CD14-positive monocyte (primary cell): ENCODE results near the gene PDE6B. TPM values are rescaled to one million over a fixed set of nuclear protein-coding genes. Genes with fewer than 3 reads are reported as not detected.
A peak's percentile ranks its signal among the peaks of the same experiment; 100 is the strongest.
"Not testable (repeated sequence)": the region's sequence is repeated elsewhere in the genome, so short reads cannot be mapped to it uniquely, and the experiment has no call there.

Experiments
- DNase-seq, 3 donors: peaks; one replicate each; pipeline ENCODE4 v3.0.0-alpha.2; 2011 to 2022
- H2AFZ ChIP-seq: 2 replicates; pipeline ENCODE4 v1.6.0; 2012; ENCODE audit warnings: mild to moderate bottlenecking, low read depth, low read length, inconsistent platforms; ENCODE audit not compliant: insufficient read depth, poor library complexity, severe bottlenecking
- H3K27ac ChIP-seq, 2 donors: 1 replicate in 1 of 2; 2 replicates in 1 of 2; pipeline ENCODE4 v1.5.1; 2012 to 2013; ENCODE audit warnings: low read length in 2 of 2, control low read depth in 1 of 2, inconsistent platforms in 1 of 2, low read depth in 1 of 2, mild to moderate bottlenecking in 1 of 2
- H3K27me3 ChIP-seq, 2 donors: one replicate each; pipeline versions ENCODE4 v1.6.0 to v1.6.1; 2011 to 2013; ENCODE audit warnings: low read length in 2 of 2; ENCODE audit not compliant: control insufficient read depth in 2 of 2, insufficient read depth in 2 of 2
- H3K36me3 ChIP-seq, 2 donors: replicated peaks in 1 of 2; 1 replicate in 1 of 2; 2 replicates in 1 of 2; pipeline versions ENCODE4 v1.5.1 to v1.6.1; 2012 to 2013; ENCODE audit warnings: low read length in 2 of 2, control low read depth in 1 of 2, inconsistent platforms in 1 of 2, mild to moderate bottlenecking in 1 of 2; ENCODE audit not compliant: insufficient read depth in 2 of 2, control insufficient read depth in 1 of 2
- H3K4me1 ChIP-seq, 2 donors: 1 replicate in 1 of 2; 2 replicates in 1 of 2; pipeline versions ENCODE4 v1.5.1 to v1.6.1; 2012 to 2013; ENCODE audit warnings: low read length in 2 of 2, control low read depth in 1 of 2, inconsistent platforms in 1 of 2, mild to moderate bottlenecking in 1 of 2, moderate library complexity in 1 of 2; ENCODE audit not compliant: insufficient read depth in 2 of 2, control insufficient read depth in 1 of 2
- H3K4me2 ChIP-seq: replicated peaks from 2 replicates; pipeline ENCODE3; 2012; ENCODE audit warnings: low read length, moderate library complexity, mild to moderate bottlenecking; ENCODE audit not compliant: poor library complexity, severe bottlenecking; ENCODE audit errors: extremely low read depth
- H3K4me3 ChIP-seq, 3 experiments: fragments of 200-600 bp in 1 of 3; sonication (generic) in 1 of 3; replicated peaks in 1 of 3; 1 replicate in 2 of 3; 2 replicates in 1 of 3; pipeline ENCODE4 v1.5.1; 2011 to 2013; ENCODE audit warnings: low read length in 3 of 3, mild to moderate bottlenecking in 3 of 3, control low read depth in 2 of 3, low read depth in 2 of 3, inconsistent platforms in 1 of 3, moderate library complexity in 1 of 3
- H3K79me2 ChIP-seq: 2 replicates; pipeline ENCODE4 v1.6.0; 2012; ENCODE audit warnings: mild to moderate bottlenecking, control low read depth, inconsistent platforms, low read length, moderate library complexity; ENCODE audit not compliant: insufficient read depth
- H3K9ac ChIP-seq: 2 replicates; pipeline ENCODE4 v1.6.0; 2017; ENCODE audit warnings: low read length, mild to moderate bottlenecking; ENCODE audit not compliant: insufficient read depth, poor library complexity, severe bottlenecking
- H3K9me3 ChIP-seq, 2 donors: replicated peaks in 1 of 2; 1 replicate in 1 of 2; 2 replicates in 1 of 2; pipeline versions ENCODE4 v1.5.1 to v1.6.1; 2012 to 2013; ENCODE audit warnings: low read length in 2 of 2, control low read depth in 1 of 2; ENCODE audit not compliant: control insufficient read depth in 1 of 2, insufficient read depth in 1 of 2
- H4K20me1 ChIP-seq: 2 replicates; pipeline ENCODE4 v1.6.0; 2012; ENCODE audit warnings: mild to moderate bottlenecking, low read length, control low read depth, moderate library complexity; ENCODE audit not compliant: insufficient read depth
- H3K27ac Mint-ChIP-seq, 7 donors: one replicate each; pipeline ENCODE4 v1.8.0; 2020; ENCODE audit warnings: mild to moderate bottlenecking in 7 of 7, mixed read lengths in 7 of 7, moderate library complexity in 6 of 7, inconsistent platforms in 2 of 7
- H3K27me3 Mint-ChIP-seq, 3 donors: one replicate each; pipeline ENCODE4 v1.8.0; 2021 to 2022; ENCODE audit warnings: low read depth in 3 of 3, mild to moderate bottlenecking in 3 of 3, mixed read lengths in 3 of 3, moderate library complexity in 3 of 3, inconsistent platforms in 1 of 3
- H3K36me3 Mint-ChIP-seq, 2 donors: one replicate each; pipeline ENCODE4 v1.8.0; 2020; ENCODE audit warnings: mixed read lengths in 2 of 2, inconsistent platforms in 1 of 2, mild to moderate bottlenecking in 1 of 2
- H3K4me1 Mint-ChIP-seq: one replicate; pipeline ENCODE4 v1.8.0; 2020; ENCODE audit warnings: mild to moderate bottlenecking, mixed read lengths
- H3K4me3 Mint-ChIP-seq, 2 donors: one replicate each; pipeline ENCODE4 v1.8.0; 2020; ENCODE audit warnings: mild to moderate bottlenecking in 2 of 2, mixed read lengths in 2 of 2, moderate library complexity in 1 of 2
- H3K9me3 Mint-ChIP-seq, 7 donors: one replicate each; pipeline ENCODE4 v1.8.0; 2020 to 2022; ENCODE audit warnings: mixed read lengths in 7 of 7, mild to moderate bottlenecking in 6 of 7, moderate library complexity in 6 of 7, inconsistent platforms in 2 of 7
- CTCF ChIP-seq: fragments of 200-600 bp; IDR thresholded peaks from one replicate; pipeline ENCODE4 v1.8.0; 2022; ENCODE audit warnings: antibody characterized with exemption, mild to moderate bottlenecking
- WGBS: methylation state at CpG from one replicate; pipeline ENCODE4 v1.1.5; 2013; ENCODE audit warnings: missing lambda C conversion rate; ENCODE audit not compliant: insufficient coverage; 5-methylcytosine and 5-hydroxymethylcytosine counted together
- intact Hi-C, 2 donors: fragments of 100-400 bp; cut with micrococcal nuclease; formaldehyde crosslinking; loops; one replicate each; pipeline versions ENCODE4 v1.15.0 to v1.15.1; 2023
- polyA plus RNA-seq, 3 donors: library from polyadenylated mRNA; depleted of rRNA in 1 of 3; unstranded in 2 of 3; stranded (reverse) in 1 of 3; fragments of 300-500 nt in 2 of 3; fragments of >200 nt in 1 of 3; fragmentation: Illumina TruSeq in 2 of 3; gene quantifications; 1 replicate in 2 of 3; 2 replicates in 1 of 3; pipeline ENCODE4 v1.2.3, GENCODE V29; 2012 to 2021

Gene PDE6B
- polyA plus RNA-seq, 3 donors = 3.7 to 6.3 (median 4.6) TPM

- peak overlapping the region in 1 of 7 donors; percentile 26 for H3K27ac Mint-ChIP-seq
- peaks cover 15 to 42% (median 24%) of the 10 kb centered on the region in 7 donors for H3K9me3 Mint-ChIP-seq
- DNase-seq = no peak
- no peaks in the 10 kb centered on the region for H3K27me3 ChIP-seq
- no peaks in the 10 kb centered on the region for H3K4me1 ChIP-seq
- H3K4me3 Mint-ChIP-seq = no peak overlapping the region
- H3K4me2 ChIP-seq = no peak overlapping the region
- no peaks in the 10 kb centered on the region for H3K36me3 Mint-ChIP-seq
- H3K9ac ChIP-seq = no peak overlapping the region
- H3K27me3 Mint-ChIP-seq = peaks cover 9 to 14% (median 14%) of the 10 kb centered on the region in 3 donors
- H3K4me1 Mint-ChIP-seq = no peaks in the 10 kb centered on the region
- WGBS = 87% methylated on average over 16 of the region's 23 CpGs
- peaks cover 17 to 20% of the 10 kb centered on the region in 2 donors for H3K9me3 ChIP-seq
- H3K36me3 ChIP-seq = no peaks in the 10 kb centered on the region
- H3K4me3 ChIP-seq = no peak overlapping the region
- no peak overlapping the region for H2AFZ ChIP-seq
- intact Hi-C loops = no loop called here
- H3K27ac ChIP-seq = no peak overlapping the region
- H4K20me1 ChIP-seq = no peaks in the 10 kb centered on the region
- no peak for TF ChIP-seq CTCF
- no peaks in the 10 kb centered on the region for H3K79me2 ChIP-seq
Observed at GRCh38 chr4:634599-634985, 9.2 kb downstream of the PDE6B start.

- Mint-ChIP-seq H3K27me3 (peaks cover 9 to 14% (median 13%) of the 10 kb centered on the region in 3 donors), H3K9me3 (peaks cover 15 to 38% (median 24%) of the 10 kb centered on the region in 7 donors)
- H3K4me1 ChIP-seq, H3K36me3 ChIP-seq, intact Hi-C loops, H3K27ac ChIP-seq, H3K27me3 ChIP-seq, H3K27ac Mint-ChIP-seq, H3K79me2 ChIP-seq, H3K9ac ChIP-seq, H4K20me1 ChIP-seq, H3K36me3 Mint-ChIP-seq, H3K4me1 Mint-ChIP-seq, H3K4me2 ChIP-seq, H3K4me3 Mint-ChIP-seq, H2AFZ ChIP-seq, H3K4me3 ChIP-seq, DNase-seq: not testable (repeated sequence)
- H3K9me3 ChIP-seq = peaks cover 17 to 20% of the 10 kb centered on the region in 2 donors
- 95% methylated on average over 43 of the region's 46 CpGs for WGBS
Observed at GRCh38 chr4:635066-635835, 9.9 kb downstream of the PDE6B start.
